Neural cell (in vitro differentiated cells): ENCODE measurements around the gene POLRMT.

Source experiments
- CTCF ChIP-seq: fragments of 450-650 bp; IDR thresholded peaks from 2 replicates; pipeline ENCODE4 v1.5.1; 2014; ENCODE audit warnings: antibody characterized with exemption, mild to moderate bottlenecking, moderate library complexity; ENCODE audit not compliant: poor library complexity, severe bottlenecking
- EP300 ChIP-seq: fragments of 450-650 bp; conservative IDR thresholded peaks from 2 replicates; pipeline ENCODE4 v1.6.1; 2014; ENCODE audit warnings: antibody characterized with exemption, mild to moderate bottlenecking, moderate library complexity; ENCODE audit not compliant: poor library complexity, severe bottlenecking
- EZH2 ChIP-seq: fragments of 200-600, 300-800 bp; shearing (Covaris generic), sonication (generic); IDR thresholded peaks from 2 replicates; pipeline ENCODE4 v1.6.1; 2014; ENCODE audit warnings: antibody characterized with exemption, low read length, borderline replicate concordance, mild to moderate bottlenecking; ENCODE audit not compliant: insufficient read depth, poor library complexity, severe bottlenecking
- MXI1 ChIP-seq: fragments of 450-650 bp; conservative IDR thresholded peaks from 2 replicates; pipeline ENCODE4 v1.6.1; 2014; ENCODE audit warnings: antibody characterized with exemption, mild to moderate bottlenecking; ENCODE audit not compliant: poor library complexity, severe bottlenecking
- POLR2AphosphoS5 ChIP-seq: IDR thresholded peaks from 2 replicates; pipeline ENCODE4 v1.6.1; 2012
- RAD21 ChIP-seq: fragments of 450-650 bp; conservative IDR thresholded peaks from 2 replicates; pipeline ENCODE4 v1.6.1; 2014; ENCODE audit warnings: antibody characterized with exemption, mild to moderate bottlenecking, moderate library complexity
- REST ChIP-seq: IDR thresholded peaks from 2 replicates; pipeline ENCODE4 v1.6.1; 2012; ENCODE audit warnings: borderline replicate concordance
- SMC3 ChIP-seq: fragments of 450-650 bp; conservative IDR thresholded peaks from 2 replicates; pipeline ENCODE4 v1.6.1; 2014; ENCODE audit warnings: antibody characterized with exemption, mild to moderate bottlenecking, moderate library complexity; ENCODE audit not compliant: poor library complexity
- TAF1 ChIP-seq: IDR thresholded peaks from 2 replicates; pipeline ENCODE4 v1.6.1; 2012; ENCODE audit warnings: low read depth

- TF ChIP-seq CTCF, result peak; percentile 22
- no peak for TF ChIP-seq EZH2
- TF ChIP-seq POLR2AphosphoS5, result peak; percentile 98
- peak; percentile 91 for TF ChIP-seq MXI1
- peak; percentile 74 for TF ChIP-seq EP300
- TF ChIP-seq RAD21, result no peak
- peak; percentile 36 for TF ChIP-seq SMC3
- peak; percentile 93 for TF ChIP-seq REST
- peak; percentile 89 for TF ChIP-seq TAF1
These were observed 61.1 kb downstream of the POLRMT start, which contains the start of gene BSG for GRCh38 chr19:572140-572742.
